ENCODE results near the gene UMODL1.

The UMODL1 gene

GRCh38 chr21:42039470-42039901 lies 31.6 kb upstream of the UMODL1 start:
- no peak for DNase-seq

- no peak for DNase-seq
Observed at GRCh38 chr21:42039911-42040351, 31.2 kb upstream of the UMODL1 start.

GRCh38 chr21:42040411-42041180 lies 30.5 kb upstream of the UMODL1 start:
- no peak for DNase-seq

GRCh38 chr21:42041246-42041645 lies 29.9 kb upstream of the UMODL1 start:
- DNase-seq = no peak

GRCh38 chr21:42041711-42042110 lies 29.4 kb upstream of the UMODL1 start:
- DNase-seq = no peak

- DNase-seq = no peak
Observed at GRCh38 chr21:42042651-42043050, 28.5 kb upstream of the UMODL1 start.

- no peak for DNase-seq
Observed at GRCh38 chr21:42043201-42043895, 27.8 kb upstream of the UMODL1 start.

- no peak for DNase-seq
Observed at GRCh38 chr21:42043961-42044360, 27.2 kb upstream of the UMODL1 start.

- DNase-seq = no peak
Observed at GRCh38 chr21:42044871-42045495, 26.1 kb upstream of the UMODL1 start.

- DNase-seq = no peak
Observed at GRCh38 chr21:42047821-42048613, 23.1 kb upstream of the UMODL1 start.

GRCh38 chr21:42048870-42049577 lies 22.1 kb upstream of the UMODL1 start:
- DNase-seq = no peak

- DNase-seq = no peak
Observed at GRCh38 chr21:42049578-42050430, 21.3 kb upstream of the UMODL1 start.

GRCh38 chr21:42051788-42052187 lies 19.3 kb upstream of the UMODL1 start:
- no peak for DNase-seq

- no peak for DNase-seq
Observed at GRCh38 chr21:42055425-42055824, 15.7 kb upstream of the UMODL1 start.

GRCh38 chr21:42056468-42056867 lies 14.6 kb upstream of the UMODL1 start:
- DNase-seq = no peak

- no peak for DNase-seq
Observed at GRCh38 chr21:42056996-42057689, 14.0 kb upstream of the UMODL1 start.

GRCh38 chr21:42057851-42058437 lies 13.2 kb upstream of the UMODL1 start:
- DNase-seq = no peak

- DNase-seq = no peak
Observed at GRCh38 chr21:42058631-42059111, 12.4 kb upstream of the UMODL1 start.

GRCh38 chr21:42059141-42059540 lies 12.0 kb upstream of the UMODL1 start:
- no peak for DNase-seq

- DNase-seq = no peak
Observed at GRCh38 chr21:42059721-42060120, 11.4 kb upstream of the UMODL1 start.

Measured in stimulated activated CD4-positive, alpha-beta T cell treated with anti-CD3 and anti-CD28 coated beads, Interleukin-2, amount 100 ng/mL, for 24 hours (primary cell).